Stimulated activated CD8-positive, alpha-beta memory T cell treated with anti-CD3 and anti-CD28 coated beads, Interleukin-15, amount 100 ng/mL, for 48 hours (primary cell): Measurements from ENCODE around the gene MEMO1.
"Not testable (repeated sequence)": the region's sequence is repeated elsewhere in the genome, so short reads cannot be mapped to it uniquely, and the experiment has no call there.

Experiments used
- DNase-seq, 2 donors: peaks; one replicate each; pipeline ENCODE4 v3.0.0-alpha.2; 2020; ENCODE audit warnings: low read depth in 2 of 2

The MEMO1 gene

GRCh38 chr2:31998731-31999383, 12.0 kb downstream of the MEMO1 start:
- DNase-seq = no peak

- no peak for DNase-seq
Measured at GRCh38 chr2:31997653-31998052, 13.2 kb downstream of the MEMO1 start.

GRCh38 chr2:31996571-31997150, 14.1 kb downstream of the MEMO1 start:
- no peak for DNase-seq

- DNase-seq = no peak
Measured at GRCh38 chr2:31992934-31993333, 17.9 kb downstream of the MEMO1 start.

- DNase-seq = no peak
Measured at GRCh38 chr2:31992025-31992579, 18.7 kb downstream of the MEMO1 start.

- DNase-seq = no peak
Measured at GRCh38 chr2:31989946-31990345, 20.9 kb downstream of the MEMO1 start.

- DNase-seq = no peak
Measured at GRCh38 chr2:31987454-31988220, 23.2 kb downstream of the MEMO1 start.

GRCh38 chr2:31986906-31987305, 23.9 kb downstream of the MEMO1 start:
- DNase-seq = no peak

- DNase-seq = no peak
Measured at GRCh38 chr2:31983762-31984467, 26.9 kb downstream of the MEMO1 start.

GRCh38 chr2:31980674-31981356, 30.0 kb downstream of the MEMO1 start:
- no peak for DNase-seq

GRCh38 chr2:31979956-31980355, 30.9 kb downstream of the MEMO1 start:
- DNase-seq = no peak

GRCh38 chr2:31979018-31979417, 31.8 kb downstream of the MEMO1 start:
- no peak for DNase-seq

- DNase-seq = no peak
Measured at GRCh38 chr2:31978436-31978835, 32.4 kb downstream of the MEMO1 start.

GRCh38 chr2:31973665-31974064, 37.1 kb downstream of the MEMO1 start:
- DNase-seq = no peak

- DNase-seq = no peak
Measured at GRCh38 chr2:31972059-31972458, 38.7 kb downstream of the MEMO1 start.

GRCh38 chr2:31969178-31969577, 41.6 kb downstream of the MEMO1 start:
- DNase-seq = no peak

GRCh38 chr2:31967790-31968189, 43.0 kb downstream of the MEMO1 start:
- no peak for DNase-seq

- DNase-seq = not testable (repeated sequence)
Measured at GRCh38 chr2:31966402-31966801, 44.4 kb downstream of the MEMO1 start.

GRCh38 chr2:31965094-31965493, 45.7 kb downstream of the MEMO1 start:
- no peak for DNase-seq

GRCh38 chr2:31962757-31963361, 47.9 kb downstream of the MEMO1 start:
- peak; percentile 8 to 31 for DNase-seq

- DNase-seq = no peak
Measured at GRCh38 chr2:31958140-31958717, 52.6 kb downstream of the MEMO1 start.
